HG03571 (cell line): ENCODE data around the gene ALX4.

Experiments used
- ATAC-seq: cut with Tn5 transposase; IDR thresholded peaks from one replicate; pipeline ENCODE4 v1.9.1; 2021; ENCODE audit not compliant: unreplicated experiment

ALX4 gene

DNA sequence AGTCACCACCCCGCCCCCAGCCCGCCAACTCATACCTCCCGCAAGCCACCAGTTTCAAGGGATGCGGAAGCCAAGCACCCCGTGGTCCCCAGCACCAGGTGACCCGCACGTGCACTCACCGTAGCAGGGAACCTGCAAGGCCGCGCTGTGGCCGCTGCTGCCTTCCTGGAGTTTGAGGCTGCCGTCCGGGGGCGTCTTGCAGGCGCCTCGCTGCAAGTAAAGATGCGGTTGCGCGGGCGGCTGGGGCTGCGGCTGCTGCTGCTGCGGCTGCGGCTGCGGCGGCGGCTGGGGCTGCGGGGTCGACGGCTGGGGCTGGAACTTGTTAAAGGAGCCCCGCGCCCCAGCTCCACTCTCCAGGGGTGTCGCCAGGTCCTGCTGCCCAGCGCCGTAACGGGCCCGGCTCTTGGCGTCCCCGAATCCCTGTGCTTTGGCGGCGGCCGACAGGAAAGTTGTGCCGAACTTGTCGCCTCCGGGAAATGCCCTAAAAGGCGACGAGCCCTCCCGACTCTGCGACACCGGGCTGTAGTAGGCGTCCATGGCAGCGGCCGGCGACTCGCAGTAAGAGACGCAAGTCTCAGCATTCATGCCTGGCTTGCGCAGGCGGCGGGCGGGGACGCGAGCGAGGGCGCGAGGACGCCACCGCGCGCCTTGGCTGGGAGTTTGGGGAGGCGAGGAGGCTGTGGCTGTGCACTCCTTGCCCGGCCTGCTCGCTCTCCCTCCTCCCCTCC, at the start of gene ALX4:
TSS of gene ALX4 (minus strand) at position 662 of the 728 bp plus-strand sequence. CDS start at position 585, 77 bp downstream.
- no peak for ATAC-seq

DNA sequence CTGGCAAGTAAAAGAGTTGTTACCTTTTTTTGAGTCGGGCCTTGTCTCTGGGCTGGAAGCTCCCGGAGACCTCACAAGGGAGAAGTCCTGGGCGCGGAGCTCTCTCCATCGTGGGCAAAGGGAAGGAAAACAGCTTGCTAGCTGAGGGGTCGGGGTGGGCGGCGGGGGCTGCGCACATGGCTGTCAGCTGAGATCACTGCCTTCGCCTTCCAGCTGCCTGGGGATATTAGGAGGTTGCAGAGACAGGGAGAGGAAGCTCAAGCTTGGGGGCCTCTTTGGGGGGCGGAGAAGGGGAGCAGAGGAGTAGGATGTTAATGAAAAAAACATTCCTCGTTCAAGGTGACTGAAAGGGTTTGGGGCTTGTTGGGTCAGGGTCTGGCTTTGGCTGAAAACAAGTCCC, 49.2 kb upstream of the ALX4 start:
- ATAC-seq: no peak

DNA sequence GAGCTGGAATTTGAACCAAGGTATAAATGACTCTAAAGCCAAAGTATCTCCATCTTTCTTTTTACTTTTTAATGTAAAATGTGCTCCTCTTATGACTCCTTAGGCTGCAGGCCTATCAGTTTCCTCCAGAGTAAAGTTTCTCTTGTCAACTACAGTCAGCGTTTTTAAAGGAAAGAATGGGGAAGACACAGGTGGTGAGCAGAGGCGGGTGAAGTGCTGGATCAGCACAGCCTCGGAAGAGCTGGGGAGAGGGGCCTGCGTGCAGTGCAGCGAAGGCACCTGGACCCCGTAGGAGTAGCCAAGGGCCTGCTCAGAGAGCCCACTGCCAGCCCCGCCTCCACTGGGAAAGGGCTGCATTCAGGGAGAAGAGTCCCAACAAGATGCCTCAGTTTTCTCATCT, 48.8 kb upstream of the ALX4 start:
- no peak for ATAC-seq

DNA sequence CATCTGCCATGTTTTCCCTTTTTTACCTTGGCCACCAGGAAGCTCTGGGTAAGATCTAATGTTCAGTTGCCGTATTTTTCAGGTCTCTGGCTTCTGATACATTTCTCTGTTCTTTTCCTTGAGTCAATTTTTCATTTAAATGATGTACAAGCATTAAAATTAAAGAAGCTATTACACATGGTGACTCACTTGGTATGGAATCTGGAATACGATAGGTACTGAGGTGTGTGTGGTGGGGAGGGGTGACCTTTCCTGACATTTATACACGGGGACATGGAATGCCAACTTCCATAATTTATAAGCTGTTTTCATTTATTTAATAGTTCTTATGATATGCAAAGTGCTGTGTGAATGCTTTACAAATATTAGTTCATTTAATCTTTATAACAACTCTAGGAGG, 47.8 kb upstream of the ALX4 start:
- no peak for ATAC-seq

DNA sequence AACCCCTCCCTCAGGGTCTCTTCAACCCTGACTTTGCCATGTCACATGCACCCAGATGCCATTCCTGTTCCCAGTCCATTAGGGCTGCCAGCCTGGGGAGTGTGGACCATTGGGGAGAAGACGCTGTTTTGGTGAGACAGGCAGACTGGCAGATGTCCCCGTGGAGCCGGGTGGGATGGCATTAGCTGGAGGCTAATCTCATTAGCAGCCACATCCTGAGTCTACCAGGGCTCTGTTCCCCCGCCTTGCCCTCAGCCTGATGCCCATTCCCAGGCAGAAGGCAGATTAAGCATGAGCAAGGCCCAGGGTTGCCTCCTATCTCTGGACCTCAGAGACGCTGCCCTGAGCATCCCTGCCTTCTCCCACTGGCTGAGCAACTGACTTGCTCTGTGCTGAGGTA, 46.4 kb upstream of the ALX4 start:
- no peak for ATAC-seq

DNA sequence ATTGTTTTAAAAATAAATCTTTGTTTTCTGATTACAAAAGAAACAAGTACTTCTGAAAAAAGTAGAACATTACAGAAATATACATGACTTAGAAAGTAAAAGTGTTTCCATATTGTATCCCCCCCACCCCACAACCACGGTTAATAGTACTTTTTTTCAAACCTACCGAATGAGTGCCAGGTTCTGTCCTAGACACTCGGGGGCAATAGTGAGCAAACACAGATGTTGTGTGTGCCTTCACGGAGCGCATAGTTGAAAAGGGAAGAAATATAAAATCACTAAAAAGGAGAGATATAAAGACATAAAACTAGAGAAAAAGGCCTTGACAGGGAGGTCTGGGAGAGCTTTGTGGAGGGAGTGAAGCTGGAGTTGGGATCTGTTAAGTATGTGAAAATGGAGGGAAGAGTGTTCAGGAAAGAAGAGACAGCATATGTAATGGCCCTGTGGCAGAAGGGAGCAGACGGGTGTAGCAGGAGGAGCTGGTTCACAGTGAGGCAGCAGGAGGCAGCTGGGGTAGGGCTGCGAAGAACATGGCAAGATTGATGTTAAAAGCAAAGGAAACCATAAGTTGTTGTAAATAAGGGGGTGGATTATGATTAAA, 42.1 kb upstream of the ALX4 start:
- ATAC-seq: no peak

DNA sequence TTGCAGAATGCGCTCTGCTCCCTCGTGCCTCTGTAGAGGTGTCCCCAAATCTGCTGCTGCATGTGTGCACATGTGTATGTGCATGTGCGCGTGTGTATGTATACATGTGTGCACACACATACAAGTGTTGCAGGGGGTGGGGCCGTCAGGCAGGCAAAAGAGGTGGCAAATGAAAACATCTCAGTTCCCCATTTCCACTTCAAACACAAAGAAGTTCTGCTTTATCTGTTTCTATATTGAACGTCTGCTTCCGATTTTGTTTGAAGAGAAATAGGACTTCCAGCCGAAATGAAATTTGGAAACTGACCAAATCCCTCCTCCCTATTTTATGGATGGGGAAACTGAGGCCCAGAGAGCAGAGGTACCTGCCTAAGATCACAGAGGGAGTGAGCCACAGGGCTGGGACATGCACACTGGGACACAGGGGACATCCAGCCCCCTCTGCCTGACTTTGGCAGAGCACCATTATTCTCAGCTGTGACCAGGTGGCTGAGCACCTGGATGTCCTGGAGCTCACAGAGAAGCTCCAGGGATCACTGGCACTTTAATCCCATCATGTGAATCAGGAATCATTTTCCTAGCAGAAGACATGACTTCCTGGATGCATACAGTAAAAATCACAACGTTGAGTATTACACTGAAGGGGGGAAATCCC, 41.2 kb upstream of the ALX4 start:
- no peak for ATAC-seq

DNA sequence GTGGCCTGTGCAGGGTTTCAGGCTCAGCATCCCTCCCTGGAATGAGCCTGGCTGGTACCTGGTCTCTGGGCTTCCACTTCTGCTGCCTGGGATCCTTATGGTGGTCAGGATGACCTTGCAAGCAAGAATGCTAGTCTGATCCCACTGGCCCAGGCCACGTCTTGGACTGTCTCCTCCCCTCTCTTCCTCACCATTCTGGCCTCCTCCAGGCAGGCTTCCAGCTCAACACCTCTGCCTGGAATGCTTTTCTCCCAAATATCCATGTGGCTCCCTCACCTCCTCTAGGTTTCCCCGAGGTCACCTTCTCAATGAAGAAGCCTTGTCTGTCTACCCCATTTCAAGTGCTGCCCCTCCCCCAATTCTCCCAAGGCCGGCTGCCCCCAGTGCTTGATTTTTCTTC, 39.4 kb upstream of the ALX4 start:
- no peak for ATAC-seq

DNA sequence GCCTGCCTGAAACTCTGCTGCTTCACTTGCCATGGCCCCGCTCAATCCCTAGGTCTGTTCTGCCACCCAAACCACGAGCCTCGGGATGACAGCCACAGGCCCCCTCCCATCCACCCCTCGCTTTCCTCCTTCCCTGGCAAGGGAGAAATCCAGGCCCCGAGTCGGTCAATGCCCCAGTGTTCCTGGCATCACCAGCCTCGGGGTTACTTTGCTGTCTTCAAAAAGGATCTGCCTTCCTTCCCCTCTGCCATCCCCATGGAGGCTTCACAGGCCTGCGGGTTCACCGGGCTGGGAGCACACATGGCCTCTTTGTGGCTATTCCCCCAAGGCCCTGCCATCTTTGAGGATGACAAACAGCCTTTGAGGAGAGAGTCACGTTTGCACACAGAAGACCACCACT, 38.8 kb upstream of the ALX4 start:
- ATAC-seq: no peak

DNA sequence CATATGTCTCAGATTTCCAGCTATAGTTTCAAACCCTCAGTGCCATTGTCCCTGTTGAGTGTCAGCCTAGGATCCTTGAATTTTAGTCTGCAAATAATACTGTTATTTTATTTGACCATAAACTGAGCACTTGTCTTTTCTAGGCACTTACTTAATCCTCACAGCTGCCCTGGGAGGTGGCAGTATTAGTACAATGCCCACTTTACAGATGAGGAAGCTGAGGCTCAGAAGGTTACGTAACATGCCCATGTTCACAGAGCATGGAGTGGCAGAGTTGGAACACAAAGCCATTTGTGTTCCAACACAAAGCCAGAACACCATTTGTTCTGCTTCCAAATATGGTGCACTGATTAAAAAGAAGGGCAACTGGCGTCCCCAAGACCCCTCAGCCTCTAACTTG, 38.2 kb upstream of the ALX4 start:
- ATAC-seq: no peak

DNA sequence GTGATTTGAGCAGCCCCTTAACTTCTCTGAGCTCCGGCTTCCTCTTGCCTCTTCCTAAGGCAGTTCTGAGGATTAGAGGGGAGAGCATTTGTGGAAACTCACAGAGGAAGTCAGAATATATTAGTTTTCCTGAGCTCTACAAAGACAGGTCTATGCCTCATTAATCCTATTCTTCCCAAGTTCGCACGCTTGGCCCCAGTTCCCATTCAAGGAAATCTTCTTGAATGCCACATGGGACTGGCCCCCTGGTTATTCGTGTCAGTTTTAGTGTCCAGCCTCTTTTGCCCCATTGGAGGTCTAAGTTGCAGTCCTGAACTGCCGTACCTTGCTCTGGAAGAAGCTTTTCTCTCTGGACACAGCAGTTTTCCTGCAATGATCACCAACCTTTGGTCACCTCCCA, 37.6 kb upstream of the ALX4 start:
- ATAC-seq: no peak

DNA sequence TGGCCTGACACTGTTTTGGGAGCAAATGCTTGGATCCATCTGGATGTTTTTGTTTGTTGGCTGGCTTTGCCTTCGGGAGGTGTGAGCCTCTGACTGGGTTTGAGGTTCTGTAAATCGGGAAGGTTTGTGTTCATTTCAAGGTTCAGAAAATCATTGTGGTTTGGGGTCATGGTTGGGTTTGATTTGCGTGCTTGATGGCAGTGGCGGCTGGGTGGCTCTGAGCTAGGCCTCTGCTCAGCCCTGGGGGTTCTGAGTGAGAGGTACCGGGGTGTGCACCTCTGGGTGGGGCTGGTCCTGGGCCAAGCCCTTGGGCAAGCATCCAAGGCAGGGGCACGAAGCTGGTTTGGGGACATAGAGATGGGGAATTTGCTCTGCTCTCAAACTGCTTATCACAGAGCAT, 37.0 kb upstream of the ALX4 start:
- ATAC-seq: no peak

DNA sequence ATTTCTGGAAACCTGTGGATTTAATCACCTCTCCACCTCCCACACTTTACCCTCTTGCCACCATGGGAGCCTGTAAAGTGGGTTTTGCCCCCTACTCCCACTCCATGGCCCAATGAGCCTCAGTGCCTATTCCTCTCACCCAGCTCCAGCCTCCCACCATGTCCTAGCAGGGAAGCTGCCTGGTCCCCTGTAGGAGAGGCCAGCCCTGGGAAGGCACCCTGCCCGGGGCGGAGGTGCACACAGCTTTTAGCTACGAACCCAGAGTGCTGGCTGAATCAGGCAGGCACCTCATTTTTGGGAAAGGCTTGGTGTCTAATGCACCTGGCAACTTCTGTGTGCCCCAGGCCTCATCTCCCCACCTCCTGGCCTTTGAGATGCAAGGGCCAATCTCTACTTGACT, 35.8 kb upstream of the ALX4 start:
- ATAC-seq: no peak

DNA sequence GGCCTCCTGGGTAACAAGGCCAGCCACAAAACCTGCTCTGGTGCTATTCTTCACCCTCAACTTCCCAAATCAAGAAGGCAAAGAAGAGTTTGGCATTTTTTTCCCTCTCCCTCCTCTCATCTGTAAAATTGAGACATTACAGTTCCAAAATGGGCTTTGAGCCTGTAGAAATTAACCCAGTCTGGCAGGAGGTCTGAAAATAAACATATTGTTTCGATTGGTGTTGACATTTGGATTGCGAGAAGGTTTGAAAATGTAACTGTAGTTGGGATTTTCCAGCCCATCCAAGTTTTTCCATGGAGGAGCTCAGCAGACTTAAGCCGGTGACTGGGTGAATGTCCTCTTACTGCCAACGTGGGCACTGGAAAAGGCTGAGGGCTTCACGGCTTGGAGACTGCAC, 35.0 kb upstream of the ALX4 start:
- no peak for ATAC-seq

DNA sequence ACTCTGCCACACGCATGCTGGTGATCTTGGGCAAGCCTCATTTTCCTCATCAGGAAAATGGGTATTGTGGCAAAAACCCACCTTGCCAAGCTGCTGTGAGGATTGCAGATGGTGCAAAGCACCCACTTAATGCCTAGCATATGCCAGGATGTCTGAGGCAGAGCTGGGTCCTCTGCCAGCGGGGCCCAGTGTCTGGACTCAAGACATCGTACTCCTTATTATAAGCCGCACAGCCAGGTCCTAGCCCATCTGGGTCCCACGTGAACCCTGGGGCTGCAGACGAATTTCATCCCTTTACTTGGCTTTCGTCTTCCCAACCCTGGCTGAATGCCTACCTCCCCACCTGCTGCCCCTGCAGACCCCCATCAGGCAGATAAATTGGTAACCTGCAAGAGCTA, 34.5 kb upstream of the ALX4 start:
- ATAC-seq: no peak

DNA sequence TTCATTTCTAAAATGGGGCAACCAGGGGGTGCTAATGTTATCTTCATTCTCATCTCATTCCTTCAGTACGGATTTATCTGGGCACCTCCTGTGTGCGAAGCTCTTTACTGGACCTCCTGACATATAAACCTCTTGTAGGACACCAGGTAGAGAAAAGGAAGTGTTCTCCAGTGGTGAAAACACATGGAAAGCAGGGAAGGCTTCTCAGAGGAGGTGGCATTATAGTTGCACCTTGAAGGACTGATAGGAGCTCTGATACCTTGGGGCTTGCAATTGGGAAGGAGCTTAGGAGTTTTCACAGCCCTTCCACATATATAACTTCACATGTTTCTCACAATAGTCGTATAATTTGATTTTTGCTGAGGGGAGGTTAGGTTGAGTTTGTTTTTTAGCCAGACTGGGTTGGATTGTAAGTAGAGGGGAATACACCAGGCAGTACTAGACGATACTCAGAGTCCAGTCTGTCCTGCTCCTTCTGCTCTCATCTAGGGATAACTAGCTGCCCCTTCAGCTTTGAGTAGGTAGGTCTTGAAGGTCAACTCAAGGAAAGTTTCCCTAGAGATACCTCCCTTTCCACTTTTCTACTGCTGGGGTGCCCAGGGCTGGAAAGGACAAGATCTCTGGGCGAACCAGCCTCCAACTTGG, 34.0 kb upstream of the ALX4 start:
- no peak for ATAC-seq

DNA sequence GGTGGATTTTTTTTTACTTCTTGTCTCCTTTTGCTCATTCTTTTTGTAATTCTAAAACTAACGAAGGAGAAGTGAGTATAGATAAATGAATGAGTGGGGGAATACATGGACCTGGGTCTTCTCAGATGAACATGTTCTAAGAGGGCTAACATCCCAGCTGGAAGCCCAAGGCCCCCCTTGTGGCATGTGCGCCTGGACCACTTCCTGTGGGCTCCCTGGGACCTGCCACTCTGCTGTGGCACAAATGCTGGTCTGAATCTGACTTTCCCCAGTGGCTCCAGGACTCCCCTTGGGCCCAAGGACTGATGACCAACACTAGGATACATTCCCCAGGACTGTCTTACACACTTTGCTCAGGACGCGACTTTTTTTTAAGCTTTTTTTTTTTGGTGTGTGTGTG, 32.7 kb upstream of the ALX4 start:
- no peak for ATAC-seq

DNA sequence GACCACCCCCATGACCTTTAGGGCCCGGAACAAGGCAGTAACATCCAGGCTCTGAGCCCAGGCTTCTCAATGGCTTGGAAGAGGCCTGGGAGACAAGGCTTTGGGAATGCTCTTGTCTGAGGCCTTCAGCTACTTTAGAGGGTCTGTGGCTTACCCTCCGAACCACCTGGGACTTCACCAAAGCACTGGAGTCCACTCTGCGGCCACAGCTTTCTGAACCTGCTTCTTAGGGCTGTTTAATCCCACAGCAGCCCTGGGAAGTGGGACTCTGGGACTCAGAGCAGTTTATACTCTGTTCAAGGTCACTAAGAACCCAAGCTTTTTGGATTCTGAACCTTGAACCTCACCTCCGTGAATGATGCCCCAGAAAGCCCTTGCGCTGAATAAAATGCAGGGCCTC, 30.7 kb upstream of the ALX4 start:
- ATAC-seq: no peak

DNA sequence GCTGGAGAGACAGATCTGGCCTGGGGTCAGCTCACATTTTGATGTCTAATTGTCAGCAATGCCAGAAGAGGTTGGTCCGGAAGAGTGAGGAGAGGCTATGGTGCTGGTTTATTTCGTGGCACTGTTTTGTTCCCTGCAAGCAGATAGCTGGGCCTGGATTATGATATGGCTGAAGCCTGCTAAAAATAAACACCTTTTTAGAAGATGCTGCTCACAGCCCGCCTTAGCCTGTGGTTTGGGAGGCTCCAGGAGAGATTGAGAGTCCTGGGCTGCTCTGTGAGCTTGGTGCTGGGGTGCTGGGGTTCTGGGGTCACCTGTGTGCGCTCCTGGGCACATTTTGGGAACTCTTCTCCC, 29.6 kb upstream of the ALX4 start:
- no peak for ATAC-seq

DNA sequence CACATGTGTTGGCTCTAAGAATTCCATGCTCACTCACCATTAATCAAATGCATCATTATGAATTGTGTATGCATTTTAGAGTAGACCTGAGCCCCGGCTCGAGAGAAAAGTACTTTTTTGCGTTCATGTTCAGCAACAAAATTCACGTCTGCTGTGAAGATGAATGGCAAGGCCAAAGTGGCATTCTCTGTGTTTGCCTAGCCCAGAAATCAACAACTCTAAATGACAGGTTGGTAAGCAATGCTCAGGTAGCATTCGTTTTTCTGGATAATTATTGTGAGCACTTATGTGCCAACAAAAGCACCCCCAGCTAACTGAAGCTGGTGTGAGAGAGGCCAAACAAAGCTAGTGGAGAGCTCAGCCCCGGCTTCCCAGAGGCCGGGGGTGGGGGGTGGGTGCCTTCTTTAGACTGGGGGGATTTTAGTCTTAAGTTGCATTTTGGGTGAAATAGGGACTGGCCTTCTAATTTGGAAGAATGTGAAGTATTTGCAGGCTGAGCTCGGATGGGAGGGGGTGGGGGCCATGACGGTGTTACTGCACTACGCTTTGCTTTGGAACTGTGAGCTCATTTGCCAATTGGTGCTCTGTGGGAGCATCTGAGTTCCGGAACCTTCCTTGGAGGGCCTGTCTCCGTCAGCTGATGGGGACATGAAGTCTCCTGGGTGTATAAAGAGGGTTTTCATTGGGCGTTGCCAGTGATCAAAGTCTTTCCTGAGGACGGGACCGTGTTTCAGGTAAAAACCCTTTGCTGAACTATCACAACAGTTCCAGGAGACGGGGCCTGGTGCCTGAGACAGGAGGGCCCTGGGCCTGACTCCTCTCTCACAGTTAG, 29.0 kb upstream of the ALX4 start:
- ATAC-seq: no peak

DNA sequence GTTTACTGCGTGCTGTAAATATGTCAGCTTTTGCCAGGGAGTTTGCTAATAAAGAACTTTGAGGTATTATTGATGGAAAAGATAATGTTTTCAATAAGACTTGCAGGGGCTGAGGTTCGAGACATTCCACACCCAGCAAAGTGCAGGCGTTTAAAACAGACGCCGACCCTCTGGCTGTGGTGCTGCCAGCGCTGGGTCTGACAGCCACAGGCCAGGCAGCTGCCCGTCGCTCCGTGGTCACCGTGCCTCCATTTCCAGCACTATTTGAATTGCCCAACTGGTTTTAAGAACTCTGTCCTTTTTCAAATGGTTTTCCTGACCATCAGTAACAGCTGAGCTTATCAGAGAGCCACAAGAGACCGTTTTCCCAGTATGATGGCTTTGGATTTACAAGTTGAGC, 28.1 kb upstream of the ALX4 start:
- ATAC-seq: no peak
